Muscle of back (tissue), 11 donors: Measurements from ENCODE around the gene OST4. TPM values are rescaled to one million over a fixed set of nuclear protein-coding genes. Genes with fewer than 3 reads are reported as not detected.

Experiments used
- DNase-seq, 3 donors: peaks; one replicate each; pipeline versions ENCODE4 v3.0.0 to v3.0.0-alpha.2; 2013
- polyA plus RNA-seq, 10 donors: library from polyadenylated mRNA; unstranded; fragments of 120-200 nt; gene quantifications; one replicate each; pipeline ENCODE4 v1.2.1, GENCODE V29; 2013; ENCODE audit not compliant: insufficient read length in 10 of 10

OST4 gene
- polyA plus RNA-seq, 10 donors, result 208 to 290 (median 237) TPM

DNA sequence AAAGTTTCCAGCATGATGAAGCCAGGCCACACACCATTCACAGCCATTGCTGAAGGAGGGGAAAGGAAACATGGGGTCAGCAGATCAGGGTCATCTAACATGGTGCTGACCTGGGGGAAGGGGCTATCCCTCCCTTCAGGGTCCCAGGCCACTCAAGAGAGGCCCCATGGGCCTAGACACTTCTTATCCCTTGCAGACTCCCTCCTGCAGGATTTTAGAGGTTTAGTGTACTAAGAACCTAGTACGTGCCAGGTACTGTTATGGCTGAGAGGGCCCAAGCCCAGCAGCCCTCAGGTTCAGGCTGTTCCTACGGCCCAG, 23.9 kb upstream of the OST4 start:
- DNase-seq, result no peak

DNA sequence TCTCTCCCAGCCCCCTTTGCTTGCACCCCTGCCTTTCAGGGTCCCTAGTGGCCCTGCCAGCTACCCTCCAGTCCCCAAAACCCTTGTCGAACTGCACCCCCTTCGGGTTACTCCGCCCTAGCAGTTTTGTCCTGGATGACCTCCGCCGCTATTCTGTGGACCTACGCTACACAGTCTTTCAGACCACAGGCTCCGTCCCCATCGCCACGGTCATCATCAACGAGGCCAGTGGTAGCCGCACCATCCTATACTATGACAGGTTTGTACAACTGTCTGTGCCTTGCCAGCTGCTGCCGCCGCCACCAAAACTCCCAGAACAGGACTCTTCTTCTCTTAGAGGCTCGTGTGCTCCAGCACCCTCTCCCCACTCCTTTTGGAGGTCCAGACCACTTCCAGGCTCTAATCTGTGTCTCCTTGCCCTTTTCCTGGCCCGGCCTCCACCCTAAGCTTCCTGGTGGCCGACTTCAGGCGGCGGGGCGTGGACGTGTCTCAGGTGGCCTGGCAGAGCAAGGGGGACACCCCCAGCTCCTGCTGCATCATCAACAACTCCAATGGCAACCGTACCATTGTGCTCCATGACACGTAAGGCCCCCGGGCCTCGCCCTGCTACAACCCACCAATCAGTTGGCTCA, 23.0 kb upstream of the OST4 start:
- no peak for DNase-seq

DNA sequence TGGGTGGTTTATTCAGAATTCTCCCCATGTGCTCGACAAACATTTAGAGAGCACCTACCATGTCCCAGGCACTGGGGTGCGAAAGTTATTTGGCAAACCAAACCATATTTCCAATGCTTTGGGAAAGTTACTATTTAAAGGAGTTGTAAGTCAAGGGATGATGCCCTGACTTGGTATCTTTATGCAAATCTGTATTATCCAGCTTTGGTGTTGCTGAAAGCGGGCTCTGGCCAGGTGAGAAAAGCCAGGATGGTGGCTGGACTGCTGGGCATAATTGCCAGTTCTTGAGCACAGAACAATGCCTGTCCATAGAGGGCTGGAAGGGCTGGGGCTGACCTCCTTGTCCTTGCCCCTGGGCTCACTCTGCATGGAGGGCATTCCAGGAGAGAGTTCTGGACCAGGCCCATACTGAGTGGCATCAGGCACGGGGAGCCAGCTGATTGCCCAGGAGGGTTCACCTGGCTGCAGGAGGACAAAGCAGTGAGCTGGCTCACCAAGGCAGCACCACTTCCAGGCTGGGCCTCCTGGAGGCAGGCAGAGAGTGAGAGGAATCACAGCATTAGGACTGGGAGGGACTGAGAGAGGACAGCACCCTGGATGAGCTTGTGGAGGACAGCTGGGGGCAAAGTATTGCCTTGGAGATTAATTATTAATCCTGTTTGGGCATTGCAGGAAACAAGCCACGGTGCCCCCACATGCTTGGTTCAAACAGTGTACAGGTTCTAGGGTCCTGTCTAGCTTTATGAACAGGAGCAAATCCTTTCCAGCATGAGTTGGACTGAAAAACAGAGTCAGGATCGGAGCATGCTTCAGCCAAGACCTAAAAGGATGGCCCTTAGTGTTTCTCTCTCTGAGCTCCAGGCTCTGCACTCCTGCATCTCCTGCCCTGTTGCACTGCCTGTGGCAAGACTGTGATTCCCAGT, 22.2 kb upstream of the OST4 start:
- DNase-seq, result no peak

DNA sequence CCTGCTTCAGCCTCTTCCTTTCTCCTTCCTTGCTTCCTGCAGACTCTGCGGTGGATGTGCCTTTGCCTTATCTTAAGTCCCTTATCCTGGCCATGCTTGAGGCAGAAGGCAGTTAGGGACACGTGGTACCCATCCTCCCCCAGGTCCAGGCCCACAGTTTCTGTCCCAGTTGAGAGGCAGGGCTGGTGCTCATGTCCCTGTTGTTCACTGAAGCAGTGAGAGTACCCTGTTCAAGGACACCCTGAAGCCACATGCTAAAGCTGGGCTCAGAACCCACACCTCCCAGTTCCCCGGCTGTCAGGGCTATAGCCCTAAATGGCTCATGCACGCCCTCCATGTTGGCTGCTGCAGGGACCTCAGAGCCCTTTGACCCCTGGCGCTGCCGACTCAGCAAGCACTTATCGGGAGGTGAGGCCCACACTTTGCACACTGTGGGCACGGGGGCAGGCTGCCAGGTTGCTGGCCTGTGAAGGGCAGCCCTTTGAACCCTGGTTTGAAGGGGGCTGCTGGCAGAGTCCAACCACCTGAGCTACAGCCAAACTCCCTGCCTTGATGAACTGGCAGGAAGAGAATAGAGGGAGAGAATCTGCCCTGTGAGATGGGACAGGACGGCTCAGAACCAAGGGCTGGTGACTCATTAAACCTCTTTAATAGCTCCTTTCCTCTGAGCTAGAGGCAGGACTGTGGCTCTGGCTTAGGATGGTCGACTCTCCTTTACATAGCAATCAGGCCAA, 21.4 kb upstream of the OST4 start:
- DNase-seq, result no peak

DNA sequence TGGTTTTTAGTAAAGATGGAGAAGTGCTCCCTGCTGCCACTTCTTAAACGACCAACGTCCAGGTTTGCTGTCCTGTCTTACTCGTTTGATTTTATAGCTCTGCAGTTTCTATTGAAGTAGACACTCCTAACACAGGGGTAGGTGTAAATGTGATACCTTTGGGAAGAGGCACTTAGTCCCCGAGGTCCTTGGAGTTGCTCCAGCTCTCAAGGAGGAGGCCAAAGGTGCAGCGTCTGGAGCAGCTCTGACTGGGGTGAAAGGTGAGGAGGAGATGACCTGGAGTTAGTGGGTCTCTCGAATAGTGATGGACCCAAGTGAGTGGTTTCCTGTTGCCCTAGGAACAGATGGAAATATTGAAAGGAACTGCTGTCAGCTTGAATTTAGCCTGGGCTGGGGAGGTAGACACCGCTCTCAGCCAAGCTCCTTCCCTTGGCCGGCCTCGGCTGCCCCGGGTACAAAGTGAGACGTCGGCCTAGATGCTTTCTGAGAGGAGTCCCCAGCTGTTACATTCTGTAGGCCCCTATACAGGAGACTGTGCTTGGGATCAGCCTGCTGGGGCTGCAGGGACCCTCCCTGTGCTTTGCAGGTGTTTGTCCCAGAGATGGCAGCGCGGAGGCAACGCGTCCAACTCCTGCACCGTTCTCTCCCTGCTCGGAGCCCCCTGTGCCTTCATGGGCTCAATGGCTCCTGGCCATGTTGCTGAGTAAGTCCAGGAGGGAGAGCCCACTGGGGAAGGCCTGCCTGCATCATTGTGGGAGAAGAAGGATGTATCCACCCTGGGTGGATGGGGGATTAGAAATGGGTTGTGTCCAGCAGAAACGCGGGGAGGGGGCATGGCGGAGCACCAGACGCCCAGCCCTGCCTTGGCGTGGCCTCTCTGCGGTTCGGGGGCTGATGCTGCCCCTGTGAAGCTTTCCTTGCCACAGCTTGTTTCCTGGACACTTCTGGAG, 20.6 kb upstream of the OST4 start:
- no peak for DNase-seq

DNA sequence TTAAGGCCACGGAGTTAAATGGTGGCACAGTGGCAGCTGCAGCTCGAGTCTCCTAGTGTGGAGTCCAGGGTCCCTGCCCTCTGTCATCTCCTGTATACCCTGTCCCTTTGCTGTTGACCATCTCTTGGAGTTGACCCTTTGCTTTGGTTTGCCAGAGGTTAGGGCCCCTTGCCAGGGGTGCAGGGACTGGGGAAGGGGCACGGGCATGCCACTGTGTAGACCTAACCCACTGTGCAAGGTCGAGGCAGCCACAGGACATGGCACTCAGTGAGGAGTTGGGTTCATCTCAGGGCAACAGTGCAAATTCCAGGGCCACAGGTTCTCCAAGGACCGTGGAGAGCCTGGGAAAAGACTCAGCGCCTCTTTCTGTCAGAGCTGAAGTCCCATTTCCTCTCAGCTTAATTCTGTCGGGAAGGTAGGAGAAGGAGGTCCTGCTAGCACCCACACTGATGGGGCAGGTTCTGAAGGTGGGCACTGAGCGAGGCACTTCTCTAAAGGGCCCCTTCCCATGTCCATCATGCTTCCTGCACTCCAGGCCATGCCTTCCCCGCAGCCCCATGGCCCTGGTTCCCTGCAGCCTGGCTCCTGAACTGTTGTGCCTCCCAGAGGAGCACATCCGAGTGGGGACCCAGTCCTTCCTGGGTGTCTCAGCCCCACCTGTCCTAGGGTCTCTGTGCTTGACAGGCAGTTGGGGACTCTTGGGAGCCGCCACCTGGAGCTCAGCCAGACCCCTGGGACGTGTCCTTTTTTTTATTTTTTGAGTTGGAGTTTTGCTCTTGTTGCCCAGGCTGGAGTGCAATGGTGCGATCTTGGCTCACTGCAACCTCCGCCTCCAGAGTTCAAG, 17.9 kb upstream of the OST4 start:
- no peak for DNase-seq

DNA sequence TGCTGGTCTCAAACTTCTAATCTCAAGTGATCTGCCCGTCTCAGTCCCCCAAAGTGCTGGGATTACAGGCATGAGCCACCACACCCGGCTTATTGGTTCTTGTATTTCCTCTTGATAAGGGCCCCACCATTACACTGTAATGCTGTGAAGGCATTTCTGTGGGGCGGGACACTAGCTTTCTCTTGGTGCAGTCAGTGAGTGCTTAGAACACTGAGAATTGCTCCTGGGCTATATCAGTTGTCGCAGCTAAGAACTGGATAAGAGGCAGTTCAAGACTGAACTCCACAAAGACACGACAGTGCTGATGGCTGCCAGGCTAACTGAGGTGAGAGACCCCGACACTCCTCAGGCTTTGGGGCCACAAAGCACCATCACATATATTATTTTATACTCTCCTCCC, 17.2 kb upstream of the OST4 start:
- no peak for DNase-seq

DNA sequence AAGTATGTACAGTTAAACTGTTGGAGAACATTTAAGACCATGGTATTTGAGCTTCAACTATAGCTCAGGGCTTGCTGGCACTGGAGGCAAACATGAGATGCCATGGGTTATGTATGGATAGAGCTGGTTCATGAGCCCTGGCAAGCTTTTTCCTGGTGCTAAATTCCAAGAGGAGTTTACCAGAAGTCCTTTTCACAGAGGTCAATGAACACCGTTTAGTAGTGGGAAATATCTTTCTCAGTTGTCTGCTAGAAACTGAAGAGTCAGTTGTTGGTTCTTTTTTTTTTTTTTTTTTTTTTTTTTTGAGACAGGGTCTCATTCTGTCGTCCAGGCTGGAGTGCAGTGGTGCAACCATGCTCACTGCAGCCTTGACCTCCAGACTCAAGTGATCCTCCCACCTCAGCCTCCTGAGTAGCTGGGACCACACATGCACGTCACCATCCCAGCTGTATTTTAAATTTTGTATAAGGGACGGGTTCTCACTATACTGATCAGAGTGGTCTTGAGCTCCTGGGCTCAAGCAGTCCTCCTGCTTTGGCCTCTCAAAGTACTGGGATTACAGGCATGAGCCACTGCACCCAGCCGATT, 16.5 kb upstream of the OST4 start:
- no peak for DNase-seq

DNA sequence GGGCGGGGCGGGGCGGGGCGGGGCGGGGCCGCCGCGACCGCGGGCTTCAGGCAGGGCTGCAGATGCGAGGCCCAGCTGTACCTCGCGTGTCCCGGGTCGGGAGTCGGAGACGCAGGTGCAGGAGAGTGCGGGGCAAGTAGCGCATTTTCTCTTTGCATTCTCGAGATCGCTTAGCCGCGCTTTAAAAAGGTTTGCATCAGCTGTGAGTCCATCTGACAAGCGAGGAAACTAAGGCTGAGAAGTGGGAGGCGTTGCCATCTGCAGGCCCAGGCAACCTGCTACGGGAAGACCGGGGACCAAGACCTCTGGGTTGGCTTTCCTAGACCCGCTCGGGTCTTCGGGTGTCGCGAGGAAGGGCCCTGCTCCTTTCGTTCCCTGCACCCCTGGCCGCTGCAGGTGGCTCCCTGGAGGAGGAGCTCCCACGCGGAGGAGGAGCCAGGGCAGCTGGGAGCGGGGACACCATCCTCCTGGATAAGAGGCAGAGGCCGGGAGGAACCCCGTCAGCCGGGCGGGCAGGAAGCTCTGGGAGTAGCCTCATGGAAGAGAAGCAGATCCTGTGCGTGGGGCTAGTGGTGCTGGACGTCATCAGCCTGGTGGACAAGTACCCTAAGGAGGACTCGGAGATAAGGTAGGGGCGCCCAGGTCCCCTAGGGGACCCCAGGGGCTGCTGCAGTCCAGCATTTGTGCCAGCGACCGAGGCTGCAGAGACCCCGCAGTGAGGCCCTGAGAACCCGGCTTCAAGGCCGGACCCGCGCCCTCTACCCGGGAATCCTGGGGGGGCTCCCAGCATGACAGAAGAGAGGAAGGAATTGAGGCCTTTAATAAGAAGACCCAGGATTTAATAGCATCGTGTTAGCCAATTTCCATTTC, 15.5 kb upstream of the OST4 start, which contains the start of gene KHK:
Gene KHK (plus strand): TSS at position 49 of the 870 bp plus-strand sequence. CDS start 488 bp downstream, at position 537.
- DNase-seq, result no peak

DNA sequence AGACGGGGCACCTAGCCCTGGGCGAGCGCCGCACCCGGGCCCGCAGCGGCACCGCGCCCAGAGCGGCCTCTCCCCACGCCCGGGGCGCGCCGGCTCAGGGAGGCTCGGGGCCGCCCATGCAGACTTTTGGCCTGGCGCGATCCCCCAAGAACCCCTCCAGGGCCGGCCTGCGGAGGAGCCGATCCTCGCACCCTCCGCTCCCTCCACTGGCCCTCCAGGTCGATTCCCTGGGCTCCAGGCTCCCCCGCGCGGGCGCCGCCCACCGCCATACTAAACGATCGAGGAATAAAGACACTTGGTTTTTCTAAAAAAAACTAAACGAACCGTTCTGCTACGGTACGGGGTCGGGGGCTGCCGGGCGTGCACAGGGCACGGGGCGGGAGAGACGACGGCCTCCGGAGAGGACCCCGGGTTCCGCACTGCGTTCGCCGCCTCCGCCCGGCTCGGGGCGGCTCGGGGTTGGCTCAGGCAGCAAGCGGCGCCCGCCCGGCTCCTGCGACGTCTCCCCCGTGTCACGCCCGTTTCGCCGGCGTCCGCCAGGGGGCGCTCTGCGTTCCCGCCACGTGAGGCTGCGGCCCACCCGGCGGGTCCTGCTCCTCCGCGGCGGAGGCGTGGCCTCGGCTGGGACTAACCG, 14.8 kb upstream of the OST4 start:
- peak; percentile 94 to 97 (median 96) for DNase-seq

DNA sequence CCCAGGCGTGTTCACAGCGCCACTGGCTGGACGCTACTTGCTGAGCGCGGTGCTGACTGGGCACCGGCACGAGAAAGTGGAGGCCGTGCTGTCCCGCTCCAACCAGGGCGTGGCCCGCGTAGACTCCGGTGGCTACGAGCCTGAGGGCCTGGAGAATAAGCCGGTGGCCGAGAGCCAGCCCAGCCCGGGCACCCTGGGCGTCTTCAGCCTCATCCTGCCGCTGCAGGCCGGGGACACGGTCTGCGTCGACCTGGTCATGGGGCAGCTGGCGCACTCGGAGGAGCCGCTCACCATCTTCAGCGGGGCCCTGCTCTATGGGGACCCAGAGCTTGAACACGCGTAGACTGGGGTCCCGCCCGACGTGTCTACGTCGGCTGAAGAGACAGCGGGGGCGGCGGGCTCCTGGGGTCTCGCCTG, 14.2 kb upstream of the OST4 start:
- peak in 2 of 3 donors; percentile 55 to 85 for DNase-seq

DNA sequence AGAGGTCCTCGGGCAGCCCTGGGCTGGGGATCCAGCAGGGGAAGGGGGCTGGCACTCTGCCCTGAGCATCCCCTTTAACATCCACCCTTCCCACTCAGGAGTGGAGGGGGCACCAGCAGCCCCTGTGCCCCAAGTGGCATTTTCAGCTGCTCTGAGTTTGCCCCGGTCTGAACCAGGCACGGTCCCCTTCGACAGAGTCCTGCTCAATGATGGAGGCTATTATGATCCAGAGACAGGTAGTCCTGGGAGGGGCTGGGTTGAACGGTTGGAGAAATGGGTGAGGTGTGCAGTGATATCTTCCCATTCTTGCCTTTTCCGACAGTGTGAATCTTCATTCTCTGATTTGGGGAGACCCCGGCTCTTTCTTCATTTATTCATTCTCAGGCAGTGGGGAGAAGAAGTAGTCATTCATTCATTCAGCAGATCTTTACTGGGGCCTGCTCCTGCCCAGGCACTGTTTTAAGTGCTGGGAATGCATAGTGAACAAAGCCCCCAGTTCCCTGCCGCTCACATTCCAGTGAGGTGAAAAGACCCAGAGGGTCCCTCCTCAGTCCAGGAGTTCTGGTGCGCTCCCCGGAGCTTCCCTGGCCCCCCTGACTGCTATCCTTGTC, 13.7 kb upstream of the OST4 start:
- DNase-seq, result no peak

DNA sequence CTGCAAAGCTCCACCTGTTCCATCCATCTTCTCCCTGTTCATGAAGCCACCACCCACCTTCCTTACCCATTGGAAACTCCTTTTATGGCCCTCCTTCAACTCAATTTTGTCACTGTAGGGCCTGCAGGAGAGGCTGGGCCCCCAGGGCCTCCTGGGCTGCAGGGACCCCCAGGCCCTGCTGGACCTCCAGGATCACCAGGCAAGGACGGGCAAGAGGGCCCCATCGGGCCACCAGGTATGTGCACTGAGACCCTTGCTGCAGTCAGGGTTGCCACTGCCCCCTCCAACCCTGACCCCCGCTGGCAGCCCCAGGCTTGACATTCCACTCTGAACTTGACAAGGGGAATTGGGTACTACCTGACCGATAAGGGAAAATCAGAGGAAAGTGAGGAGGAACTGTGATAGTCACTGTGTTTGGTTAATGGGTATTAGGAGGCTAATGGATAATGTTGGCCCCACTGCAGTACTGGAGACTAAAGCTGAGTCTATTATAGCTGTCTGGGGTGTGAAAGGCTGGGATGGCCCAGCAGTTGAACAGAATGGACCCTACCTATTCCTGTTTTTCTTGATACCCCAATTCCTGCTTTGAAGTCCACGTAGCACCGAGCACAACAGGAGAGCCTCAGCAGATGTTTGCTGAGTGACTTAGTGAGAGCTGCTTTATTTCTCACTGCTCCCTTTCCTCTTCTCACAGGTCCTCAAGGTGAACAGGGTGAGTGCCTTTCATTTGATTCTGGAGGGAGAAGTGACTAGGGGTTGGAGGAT, 13.0 kb upstream of the OST4 start:
- DNase-seq, result no peak

DNA sequence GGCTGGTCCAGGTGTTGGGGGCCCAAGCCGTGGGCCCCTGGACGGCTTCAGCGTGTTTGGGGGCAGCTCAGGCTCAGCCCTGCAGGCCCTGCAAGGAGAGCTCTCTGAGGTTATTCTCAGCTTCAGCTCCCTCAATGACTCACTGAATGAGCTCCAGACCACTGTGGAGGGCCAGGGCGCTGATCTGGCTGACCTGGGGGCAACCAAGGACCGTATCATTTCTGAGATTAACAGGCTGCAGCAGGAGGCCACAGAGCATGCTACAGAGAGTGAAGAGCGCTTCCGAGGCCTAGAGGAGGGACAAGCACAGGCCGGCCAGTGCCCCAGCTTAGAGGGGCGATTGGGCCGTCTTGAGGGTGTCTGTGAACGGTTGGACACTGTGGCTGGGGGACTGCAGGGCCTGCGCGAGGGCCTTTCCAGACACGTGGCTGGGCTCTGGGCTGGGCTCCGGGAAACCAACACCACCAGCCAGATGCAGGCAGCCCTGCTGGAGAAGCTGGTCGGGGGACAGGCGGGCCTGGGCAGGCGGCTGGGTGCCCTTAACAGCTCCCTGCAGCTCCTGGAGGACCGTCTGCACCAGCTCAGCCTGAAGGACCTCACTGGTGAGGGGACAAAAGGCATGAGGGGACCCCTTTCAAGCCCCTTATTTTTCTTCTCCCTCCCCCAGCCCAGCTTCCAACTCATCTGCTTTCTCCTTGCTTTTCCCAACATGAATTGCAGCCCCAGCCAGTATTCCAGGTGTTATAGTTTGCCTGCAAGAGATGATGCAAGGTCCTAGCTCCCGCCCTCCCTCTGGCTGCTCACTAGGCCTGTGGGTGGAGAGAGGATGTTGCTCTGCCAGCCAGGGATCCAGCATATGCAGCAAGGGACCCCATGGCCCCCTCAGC, 12.2 kb upstream of the OST4 start:
- no peak for DNase-seq

DNA sequence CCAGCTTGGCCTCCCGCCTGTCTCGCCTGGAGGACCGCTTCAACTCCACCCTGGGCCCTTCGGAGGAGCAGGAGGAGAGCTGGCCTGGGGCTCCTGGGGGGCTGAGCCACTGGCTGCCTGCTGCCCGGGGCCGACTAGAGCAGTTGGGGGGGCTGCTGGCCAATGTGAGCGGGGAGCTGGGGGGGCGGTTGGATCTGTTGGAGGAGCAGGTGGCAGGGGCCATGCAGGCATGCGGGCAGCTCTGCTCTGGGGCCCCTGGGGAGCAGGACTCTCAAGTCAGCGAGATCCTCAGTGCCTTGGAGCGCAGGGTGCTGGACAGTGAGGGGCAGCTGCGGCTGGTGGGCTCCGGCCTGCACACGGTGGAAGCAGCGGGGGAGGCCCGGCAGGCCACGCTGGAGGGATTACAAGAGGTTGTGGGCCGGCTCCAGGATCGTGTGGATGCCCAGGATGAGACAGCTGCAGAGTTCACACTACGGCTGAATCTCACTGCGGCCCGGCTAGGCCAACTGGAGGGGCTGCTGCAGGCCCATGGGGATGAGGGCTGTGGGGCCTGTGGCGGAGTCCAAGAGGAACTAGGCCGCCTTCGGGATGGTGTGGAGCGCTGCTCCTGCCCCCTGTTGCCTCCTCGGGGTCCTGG, 11.4 kb upstream of the OST4 start:
- peak in 1 of 3 donors; percentile 45 for DNase-seq
